Transverse colon (tissue), 4 donors: ENCODE data around the gene PHACTR3. TPM values are rescaled to one million over a fixed set of nuclear protein-coding genes. Genes with fewer than 3 reads are reported as not detected.
A peak's percentile ranks its signal among the peaks of the same experiment; 100 is the strongest.

ENCODE experiments used
- DNase-seq: peaks from one replicate; pipeline ENCODE4 v3.0.0-alpha.2; 2019
- H3K27ac ChIP-seq, 4 donors: fragments of 200-600 bp; sonication (generic); 2 replicates each; pipeline ENCODE4 v1.5.1; 2016 to 2018; ENCODE audit warnings: inconsistent platforms in 4 of 4
- H3K27me3 ChIP-seq: fragments of 200-600 bp; sonication (generic); 2 replicates; pipeline ENCODE4 v1.5.1; 2017; ENCODE audit warnings: inconsistent platforms
- H3K36me3 ChIP-seq, 4 donors: fragments of 200-600 bp; sonication (generic); 2 replicates each; pipeline ENCODE4 v1.5.1; 2017 to 2019; ENCODE audit warnings: inconsistent platforms in 4 of 4
- H3K4me1 ChIP-seq, 4 donors: fragments of 200-600 bp; sonication (generic); 2 replicates each; pipeline ENCODE4 v1.5.1; 2017 to 2020; ENCODE audit warnings: inconsistent platforms in 4 of 4
- H3K4me3 ChIP-seq, 4 donors: fragments of 200-600 bp; sonication (generic); 1 replicate in 1 of 4; 2 replicates in 3 of 4; pipeline versions ENCODE4 v1.5.1 to v1.6.1; 2017 to 2019; ENCODE audit warnings: inconsistent platforms in 4 of 4
- H3K9me3 ChIP-seq, 2 donors: fragments of 200-600 bp; sonication (generic); 2 replicates each; pipeline ENCODE4 v1.5.1; 2017 to 2019; ENCODE audit warnings: inconsistent platforms in 2 of 2
- EP300 ChIP-seq: sonication (generic); formaldehyde crosslinking; IDR thresholded peaks from one replicate; pipeline ENCODE4 v1.6.1; 2017; ENCODE audit warnings: antibody characterized with exemption, low read depth
- POLR2A ChIP-seq: fragments of 450-650 bp; IDR thresholded peaks from one replicate; pipeline ENCODE4 v1.6.1; 2016; ENCODE audit warnings: antibody characterized with exemption, mild to moderate bottlenecking, moderate library complexity
- POLR2AphosphoS5 ChIP-seq, 3 donors: sonication (generic); formaldehyde crosslinking; IDR thresholded peaks; one replicate each; pipeline ENCODE4 v1.6.1; 2016; ENCODE audit warnings: antibody characterized with exemption in 3 of 3
- WGBS, 2 donors: methylation state at CpG; one replicate each; pipeline ENCODE4 v1.1.5; 2018; ENCODE audit warnings: low coverage in 1 of 2; 5-methylcytosine and 5-hydroxymethylcytosine counted together
- in situ Hi-C, 4 donors: fragments of 200-750 bp; cut with MboI; loops; one replicate each; pipeline versions ENCODE4 v1.15.0 to v1.15.1; 2017; ENCODE audit warnings: low sequenced_read_pairs in 3 of 4, low pct_ligation_motif_present in 1 of 4, low pct_unique_long_range_greater_than_20kb in 1 of 4
- intact Hi-C: fragments of 100-400 bp; cut with DNase I; formaldehyde crosslinking; loops from one replicate; pipeline ENCODE4 v1.15.1; 2023; ENCODE audit warnings: low total_unique reads
- total RNA-seq, 4 donors: library from RNA; depleted of rRNA; stranded (reverse); fragments of >200 nt; gene quantifications; one replicate each; pipeline ENCODE4 v1.1.0, GENCODE V29; 2016
- TF ChIP-seq, protein P1 (sequence below), 5 experiments: fragments of 200-600 bp in 3 of 5; fragments of 450-650 bp in 2 of 5; sonication (generic) in 3 of 5; IDR thresholded peaks; 1 replicate in 2 of 5; 2 replicates in 3 of 5; pipeline ENCODE4 v1.5.1; 2016 to 2017; ENCODE audit warnings: antibody characterized with exemption in 5 of 5, inconsistent platforms in 3 of 5, mild to moderate bottlenecking in 2 of 5, moderate library complexity in 1 of 5

Gene PHACTR3
- total RNA-seq, 4 donors from 2014 or later = 1.6 to 7.1 (median 5.6) TPM

DNA sequence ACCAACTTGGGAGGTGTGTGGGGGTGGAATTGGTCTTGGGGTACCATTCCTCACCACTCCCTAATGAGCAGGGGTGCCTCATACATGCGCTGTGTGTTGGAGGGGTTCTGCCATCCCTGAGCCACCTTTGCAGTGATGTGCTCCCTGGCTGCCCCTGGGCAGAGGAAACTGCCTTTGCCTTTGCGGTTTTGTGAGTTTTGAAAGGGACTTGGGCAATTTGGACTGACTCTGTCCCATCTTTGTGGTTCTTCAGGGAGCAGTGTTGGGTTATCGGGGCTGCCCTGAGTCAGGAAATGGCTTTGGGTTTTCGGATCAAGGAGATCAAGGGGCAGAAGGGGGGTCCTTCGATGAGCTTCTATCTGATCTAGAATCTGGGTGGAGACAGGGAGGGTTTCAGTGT lies 3.9 kb upstream of the PHACTR3 start:
- intact Hi-C loops = no loop called here
- peaks cover 53% of the 10 kb centered on the region for H3K27me3 ChIP-seq

DNA sequence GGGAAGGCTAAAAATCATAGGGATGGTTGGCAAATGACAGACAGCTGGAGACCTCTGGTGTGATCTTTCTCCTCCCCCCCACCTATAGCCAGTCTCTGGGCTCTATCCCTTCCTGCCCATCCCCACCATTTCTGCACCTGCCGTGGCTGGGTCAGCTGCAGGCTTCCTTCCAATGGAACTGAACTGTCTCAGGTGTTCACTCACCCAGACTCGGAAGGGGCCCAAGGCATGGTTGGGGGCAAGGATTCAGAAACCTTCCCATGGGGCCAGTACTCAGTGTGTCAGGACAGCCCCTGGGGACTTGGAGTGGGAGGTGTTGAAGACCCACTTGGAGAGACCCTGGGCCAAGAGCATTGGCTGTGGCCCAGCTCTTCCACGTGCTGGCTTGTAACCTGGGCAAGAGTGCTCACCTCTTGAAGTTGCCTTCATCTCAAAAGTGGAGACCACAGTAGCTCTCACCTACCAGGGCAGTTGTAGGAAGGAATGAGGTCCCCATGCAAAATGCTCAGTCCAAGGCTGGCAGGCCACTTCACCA lies 1.7 kb upstream of the PHACTR3 start:
- no peaks in the 10 kb centered on the region for H3K9me3 ChIP-seq
- no peaks in the 10 kb centered on the region for H3K36me3 ChIP-seq
- TF ChIP-seq, protein P1, sequence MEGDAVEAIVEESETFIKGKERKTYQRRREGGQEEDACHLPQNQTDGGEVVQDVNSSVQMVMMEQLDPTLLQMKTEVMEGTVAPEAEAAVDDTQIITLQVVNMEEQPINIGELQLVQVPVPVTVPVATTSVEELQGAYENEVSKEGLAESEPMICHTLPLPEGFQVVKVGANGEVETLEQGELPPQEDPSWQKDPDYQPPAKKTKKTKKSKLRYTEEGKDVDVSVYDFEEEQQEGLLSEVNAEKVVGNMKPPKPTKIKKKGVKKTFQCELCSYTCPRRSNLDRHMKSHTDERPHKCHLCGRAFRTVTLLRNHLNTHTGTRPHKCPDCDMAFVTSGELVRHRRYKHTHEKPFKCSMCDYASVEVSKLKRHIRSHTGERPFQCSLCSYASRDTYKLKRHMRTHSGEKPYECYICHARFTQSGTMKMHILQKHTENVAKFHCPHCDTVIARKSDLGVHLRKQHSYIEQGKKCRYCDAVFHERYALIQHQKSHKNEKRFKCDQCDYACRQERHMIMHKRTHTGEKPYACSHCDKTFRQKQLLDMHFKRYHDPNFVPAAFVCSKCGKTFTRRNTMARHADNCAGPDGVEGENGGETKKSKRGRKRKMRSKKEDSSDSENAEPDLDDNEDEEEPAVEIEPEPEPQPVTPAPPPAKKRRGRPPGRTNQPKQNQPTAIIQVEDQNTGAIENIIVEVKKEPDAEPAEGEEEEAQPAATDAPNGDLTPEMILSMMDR (IDR thresholded peaks at IDR 0.05) = no peak
- TF ChIP-seq POLR2A (no peak), EP300 (no peak), POLR2AphosphoS5 (IDR thresholded peaks at IDR 0.05) (no peak)
- no peak overlapping the region for H3K4me3 ChIP-seq
- H3K27ac ChIP-seq = no peak overlapping the region
- in situ Hi-C loops = no loop called here
- 40 to 79% methylated on average over 1 to 3 of the region's 3 CpGs for WGBS, 2 donors
- DNase-seq = no peak
- H3K27me3 ChIP-seq = peaks cover 74% of the 10 kb centered on the region
- intact Hi-C loops = no loop called here
- H3K4me1 ChIP-seq = peaks cover 6 to 12% (median 8%) of the 10 kb centered on the region in 4 donors

More for the DNA sequence above, 3.9 kb upstream of the PHACTR3 start:
- no peaks in the 10 kb centered on the region for H3K36me3 ChIP-seq
- TF ChIP-seq POLR2AphosphoS5 (IDR thresholded peaks at IDR 0.05) (no peak), POLR2A (no peak), EP300 (no peak)
- TF ChIP-seq, protein P1 (IDR thresholded peaks at IDR 0.05) = no peak
- no peak for DNase-seq
- H3K9me3 ChIP-seq = no peaks in the 10 kb centered on the region
- no peak overlapping the region for H3K27ac ChIP-seq
- 83% methylated on average over 5 of the region's 5 CpGs; no CpG with 5 or more reads in 1 of the 2 donors for WGBS, 2 donors
- no peak overlapping the region for H3K4me3 ChIP-seq
- H3K4me1 ChIP-seq = peaks cover 6 to 11% (median 7%) of the 10 kb centered on the region in 4 donors
- in situ Hi-C loops = no loop called here

GRCh38 chr20:59603176-59603575 lies 1.2 kb upstream of the PHACTR3 start:
- Histone ChIP-seq H3K4me1 (peaks cover 6 to 12% (median 8%) of the 10 kb centered on the region in 4 donors), H3K27me3 (peaks cover 75% of the 10 kb centered on the region), H3K36me3 (no peaks in the 10 kb centered on the region), H3K27ac (no peak overlapping the region), H3K9me3 (no peaks in the 10 kb centered on the region), H3K4me3 (no peak overlapping the region)
- TF ChIP-seq EP300 = no peak
- no peak for TF ChIP-seq POLR2A
- TF ChIP-seq, protein P1 (IDR thresholded peaks at IDR 0.05) = no peak
- no peak for TF ChIP-seq POLR2AphosphoS5 (IDR thresholded peaks at IDR 0.05)
- 61 to 74% methylated on average over 4 to 9 of the region's 9 CpGs for WGBS, 2 donors
- no peak for DNase-seq
- in situ Hi-C loops = no loop called here
- intact Hi-C loops = no loop called here

- Histone ChIP-seq H3K4me1 (peaks cover 6 to 12% (median 8%) of the 10 kb centered on the region in 4 donors), H3K36me3 (no peaks in the 10 kb centered on the region), H3K27ac (no peak overlapping the region), H3K27me3 (peaks cover 73% of the 10 kb centered on the region), H3K4me3 (peak overlapping the region in 3 of 4 donors; percentile 7 to 43 (median 13)), H3K9me3 (no peaks in the 10 kb centered on the region)
- intact Hi-C loops (no loop called here), in situ Hi-C loops (no loop called here)
- no peak for DNase-seq
- WGBS, 2 donors = 4 to 7% methylated on average over 13 to 48 of the region's 88 CpGs
- TF ChIP-seq, protein P1 (IDR thresholded peaks at IDR 0.05) = no peak
- TF ChIP-seq EP300 (no peak), POLR2A (no peak), POLR2AphosphoS5 (IDR thresholded peaks at IDR 0.05) (no peak)
These were observed 631 bp downstream of the PHACTR3 start for GRCh38 chr20:59604741-59605600.
